RWPE2 (cell line): ENCODE measurements around the gene ZFYVE21.
A peak's percentile ranks its signal among the peaks of the same experiment; 100 is the strongest.

Experiments
- ATAC-seq: fragments of 200-7000 bp; cut with Tn5 transposase; 3 replicates; pipeline ENCODE4 v1.9.1; 2021; ENCODE audit warnings: low read depth
- DNase-seq: peaks from one replicate; pipeline ENCODE4 v3.0.0-alpha.2; 2020; ENCODE audit warnings: low spot score
- H3K27ac ChIP-seq: fragments of 450-650 bp; 2 replicates; pipeline ENCODE4 v1.5.1; 2017; ENCODE audit warnings: mild to moderate bottlenecking; ENCODE audit not compliant: poor library complexity, severe bottlenecking
- H3K27me3 ChIP-seq: fragments of 250-450 bp; sonication (Bioruptor Pico); 2 replicates; pipeline ENCODE4 v1.5.1; 2021; ENCODE audit warnings: mild to moderate bottlenecking, moderate library complexity; ENCODE audit not compliant: insufficient read depth, poor library complexity, severe bottlenecking
- H3K36me3 ChIP-seq: fragments of 250-450 bp; sonication (Bioruptor Pico); 2 replicates; pipeline ENCODE4 v1.5.1; 2020; ENCODE audit warnings: low read depth, mild to moderate bottlenecking, moderate library complexity
- H3K4me1 ChIP-seq: fragments of 250-450 bp; sonication (Bioruptor Pico); 2 replicates; pipeline ENCODE4 v1.5.1; 2021; ENCODE audit warnings: mild to moderate bottlenecking, moderate library complexity; ENCODE audit not compliant: insufficient read depth, poor library complexity, severe bottlenecking
- H3K4me3 ChIP-seq: fragments of 250-450 bp; sonication (Bioruptor Pico); 2 replicates; pipeline ENCODE4 v1.5.1; 2021; ENCODE audit warnings: mild to moderate bottlenecking, moderate library complexity; ENCODE audit not compliant: severe bottlenecking
- H3K9me3 ChIP-seq: fragments of 250-450 bp; sonication (Bioruptor Pico); 2 replicates; pipeline ENCODE4 v1.5.1; 2021; ENCODE audit warnings: mild to moderate bottlenecking, moderate library complexity; ENCODE audit not compliant: severe bottlenecking
- TF ChIP-seq, protein P1 (sequence below): fragments of 450-650 bp; IDR thresholded peaks from one replicate; pipeline ENCODE4 v1.5.1; 2017; ENCODE audit warnings: mild to moderate bottlenecking, moderate library complexity; ENCODE audit not compliant: poor library complexity, severe bottlenecking

ZFYVE21 gene

DNA sequence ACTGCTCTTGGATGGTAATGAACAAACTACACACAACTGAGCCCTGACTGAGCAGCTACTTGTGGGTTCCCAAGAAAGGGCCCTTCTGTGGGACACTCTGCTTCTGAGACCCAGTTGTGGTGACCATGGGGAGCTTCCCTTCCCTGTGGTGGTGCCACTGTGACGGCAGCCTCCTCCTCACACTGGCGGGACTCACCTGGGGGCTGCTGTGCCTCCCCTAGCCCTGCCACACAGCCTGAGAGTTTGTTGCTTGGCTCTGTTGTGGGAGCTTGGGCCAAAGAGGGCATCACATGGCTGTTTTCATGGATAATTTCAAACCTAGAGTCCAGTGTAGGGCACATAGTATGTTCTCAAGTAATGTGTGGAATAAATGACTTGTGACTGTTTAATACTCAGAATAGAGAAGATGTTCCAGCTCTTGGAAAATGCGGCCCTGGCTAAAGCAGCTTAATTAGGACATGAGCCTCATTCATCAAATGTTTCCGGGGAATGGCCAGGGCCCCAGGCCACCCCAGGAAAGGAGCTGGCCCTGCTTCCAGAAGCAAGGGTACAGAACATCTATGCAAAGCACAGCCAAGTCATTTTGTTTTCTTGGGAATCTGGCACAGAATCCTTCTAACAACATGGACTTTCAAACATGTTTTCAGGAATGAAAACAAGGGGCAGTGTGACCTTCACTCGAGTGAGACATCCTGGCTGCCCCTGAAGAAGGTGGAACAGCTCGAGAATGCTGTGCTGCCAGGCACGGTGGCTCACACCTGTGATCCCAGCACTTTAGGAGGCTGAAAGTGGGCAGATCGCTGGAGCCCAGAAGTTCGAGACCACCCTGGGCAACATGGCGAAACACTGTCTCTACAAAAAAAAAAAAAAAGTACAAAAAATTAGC is 21.2 kb downstream of the ZFYVE21 start:
- TF ChIP-seq, protein P1, sequence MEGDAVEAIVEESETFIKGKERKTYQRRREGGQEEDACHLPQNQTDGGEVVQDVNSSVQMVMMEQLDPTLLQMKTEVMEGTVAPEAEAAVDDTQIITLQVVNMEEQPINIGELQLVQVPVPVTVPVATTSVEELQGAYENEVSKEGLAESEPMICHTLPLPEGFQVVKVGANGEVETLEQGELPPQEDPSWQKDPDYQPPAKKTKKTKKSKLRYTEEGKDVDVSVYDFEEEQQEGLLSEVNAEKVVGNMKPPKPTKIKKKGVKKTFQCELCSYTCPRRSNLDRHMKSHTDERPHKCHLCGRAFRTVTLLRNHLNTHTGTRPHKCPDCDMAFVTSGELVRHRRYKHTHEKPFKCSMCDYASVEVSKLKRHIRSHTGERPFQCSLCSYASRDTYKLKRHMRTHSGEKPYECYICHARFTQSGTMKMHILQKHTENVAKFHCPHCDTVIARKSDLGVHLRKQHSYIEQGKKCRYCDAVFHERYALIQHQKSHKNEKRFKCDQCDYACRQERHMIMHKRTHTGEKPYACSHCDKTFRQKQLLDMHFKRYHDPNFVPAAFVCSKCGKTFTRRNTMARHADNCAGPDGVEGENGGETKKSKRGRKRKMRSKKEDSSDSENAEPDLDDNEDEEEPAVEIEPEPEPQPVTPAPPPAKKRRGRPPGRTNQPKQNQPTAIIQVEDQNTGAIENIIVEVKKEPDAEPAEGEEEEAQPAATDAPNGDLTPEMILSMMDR: no peak
- H3K9me3 ChIP-seq: no peaks in the 10 kb centered on the region
- H3K27me3 ChIP-seq: no peaks in the 10 kb centered on the region
- DNase-seq (peak; percentile 43), ATAC-seq (no peak)
- no peaks in the 10 kb centered on the region for H3K4me1 ChIP-seq
- H3K36me3 ChIP-seq: peaks cover 41% of the 10 kb centered on the region
- H3K27ac ChIP-seq: no peak overlapping the region
- H3K4me3 ChIP-seq: no peak overlapping the region

DNA sequence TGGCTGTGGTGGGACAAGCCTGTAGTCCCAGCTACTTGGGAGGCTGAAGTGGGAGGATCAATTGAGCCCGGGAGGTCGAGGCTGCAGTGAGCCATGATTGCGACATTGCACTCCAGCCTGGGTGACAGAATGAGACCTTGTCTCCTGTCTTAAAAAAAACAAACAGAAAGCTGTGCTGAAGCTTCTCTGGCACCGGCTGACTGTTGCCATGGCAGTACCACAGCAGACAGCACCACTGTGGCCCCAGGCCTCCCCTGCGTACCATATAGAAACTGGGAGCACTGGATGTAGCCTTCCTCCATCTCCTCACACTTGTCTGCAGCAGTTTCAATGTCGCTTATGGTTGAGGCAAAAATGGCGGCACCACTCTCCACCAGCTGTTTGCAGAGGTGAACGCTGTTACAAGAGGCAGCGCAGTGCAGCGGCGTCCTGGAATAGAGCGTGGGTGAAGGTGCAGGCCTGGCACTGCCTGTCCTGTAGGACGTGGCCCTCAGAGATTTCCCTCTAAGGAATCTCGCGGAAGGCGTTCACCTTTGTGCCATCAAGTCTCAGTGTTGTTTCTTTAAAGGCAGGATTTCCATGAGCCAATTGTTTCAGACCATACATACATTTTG is 21.9 kb downstream of the ZFYVE21 start:
- DNase-seq (peak; percentile 54), ATAC-seq (no peak)
- H3K27me3 ChIP-seq: no peaks in the 10 kb centered on the region
- H3K9me3 ChIP-seq: no peaks in the 10 kb centered on the region
- peaks cover 42% of the 10 kb centered on the region for H3K36me3 ChIP-seq
- no peak overlapping the region for H3K27ac ChIP-seq
- H3K4me3 ChIP-seq: no peak overlapping the region
- TF ChIP-seq, protein P1: no peak
- no peaks in the 10 kb centered on the region for H3K4me1 ChIP-seq

DNA sequence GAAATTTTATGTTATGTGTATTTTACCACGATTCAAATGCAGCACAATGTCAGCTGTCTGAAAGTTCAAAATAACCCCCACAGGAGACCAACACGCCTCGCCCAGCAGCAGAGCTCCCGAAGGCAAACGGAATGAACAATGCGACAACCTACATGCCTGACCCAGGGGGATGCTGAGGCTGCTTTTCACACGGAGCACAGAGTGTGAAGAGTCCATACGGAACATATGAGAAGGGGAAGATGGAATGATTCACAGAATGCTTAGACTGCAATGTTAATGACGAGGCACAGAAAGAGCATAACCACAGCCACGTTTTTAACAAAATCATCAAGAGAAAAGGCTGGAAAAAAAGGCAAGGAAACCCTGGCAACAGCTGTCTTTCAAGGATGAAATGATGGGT is 22.6 kb downstream of the ZFYVE21 start:
- H3K4me3 ChIP-seq: no peak overlapping the region
- no peaks in the 10 kb centered on the region for H3K4me1 ChIP-seq
- ATAC-seq: no peak
- H3K9me3 ChIP-seq: no peaks in the 10 kb centered on the region
- DNase-seq: peak; percentile 29
- TF ChIP-seq, protein P1: no peak
- H3K36me3 ChIP-seq: peaks cover 36% of the 10 kb centered on the region
- H3K27me3 ChIP-seq: no peaks in the 10 kb centered on the region
- no peak overlapping the region for H3K27ac ChIP-seq

DNA sequence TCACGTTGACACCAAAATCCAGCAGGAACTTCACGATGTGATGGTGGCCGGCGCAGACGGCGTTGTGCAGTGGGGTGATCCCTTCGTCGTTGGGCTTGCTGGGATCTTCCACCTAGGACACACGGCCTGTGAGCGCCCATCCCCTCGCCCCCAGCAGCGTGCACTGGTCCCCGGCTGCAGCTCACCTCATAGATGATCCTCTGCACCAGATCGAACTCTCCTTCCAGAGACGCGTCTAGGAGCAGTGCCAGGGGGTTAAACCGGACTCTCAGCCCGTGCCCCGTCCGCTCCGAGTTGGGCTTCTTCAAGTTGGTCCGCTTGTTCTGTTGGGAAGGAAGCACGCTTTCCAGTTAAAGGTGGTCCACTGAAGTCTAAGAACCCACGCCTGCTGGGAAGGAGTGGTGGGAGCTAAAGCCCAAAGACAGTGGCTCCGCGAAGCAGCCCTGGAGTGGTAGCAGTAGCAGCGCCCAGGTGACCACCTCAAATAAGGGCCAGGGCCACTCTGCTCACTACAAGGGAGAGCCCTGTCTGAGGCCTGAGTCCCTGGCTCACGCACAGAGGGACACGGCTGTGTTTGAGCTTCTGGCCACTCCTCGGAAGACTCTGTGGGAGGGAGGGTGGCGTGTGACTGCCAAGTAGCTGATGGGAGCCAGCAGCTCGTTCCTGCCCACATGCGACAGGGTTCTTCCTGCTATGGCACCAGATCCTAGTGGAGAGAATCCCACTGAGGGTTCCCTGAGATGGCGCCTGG is 23.3 kb downstream of the ZFYVE21 start:
- no peak overlapping the region for H3K4me3 ChIP-seq
- no peaks in the 10 kb centered on the region for H3K27me3 ChIP-seq
- TF ChIP-seq, protein P1: no peak
- no peak overlapping the region for H3K27ac ChIP-seq
- H3K4me1 ChIP-seq: no peaks in the 10 kb centered on the region
- no peaks in the 10 kb centered on the region for H3K9me3 ChIP-seq
- peaks cover 29% of the 10 kb centered on the region for H3K36me3 ChIP-seq
- ATAC-seq: no peak
- peak; percentile 53 for DNase-seq
